GM19099 (cell line): ENCODE data around the gene SDC4.

Experiments used
- POLR2A ChIP-seq: IDR thresholded peaks from 3 replicates; pipeline ENCODE4 v1.6.1; 2011; ENCODE audit warnings: low read depth; ENCODE audit not compliant: insufficient read length; ENCODE audit errors: extremely low read depth

Gene SDC4

DNA sequence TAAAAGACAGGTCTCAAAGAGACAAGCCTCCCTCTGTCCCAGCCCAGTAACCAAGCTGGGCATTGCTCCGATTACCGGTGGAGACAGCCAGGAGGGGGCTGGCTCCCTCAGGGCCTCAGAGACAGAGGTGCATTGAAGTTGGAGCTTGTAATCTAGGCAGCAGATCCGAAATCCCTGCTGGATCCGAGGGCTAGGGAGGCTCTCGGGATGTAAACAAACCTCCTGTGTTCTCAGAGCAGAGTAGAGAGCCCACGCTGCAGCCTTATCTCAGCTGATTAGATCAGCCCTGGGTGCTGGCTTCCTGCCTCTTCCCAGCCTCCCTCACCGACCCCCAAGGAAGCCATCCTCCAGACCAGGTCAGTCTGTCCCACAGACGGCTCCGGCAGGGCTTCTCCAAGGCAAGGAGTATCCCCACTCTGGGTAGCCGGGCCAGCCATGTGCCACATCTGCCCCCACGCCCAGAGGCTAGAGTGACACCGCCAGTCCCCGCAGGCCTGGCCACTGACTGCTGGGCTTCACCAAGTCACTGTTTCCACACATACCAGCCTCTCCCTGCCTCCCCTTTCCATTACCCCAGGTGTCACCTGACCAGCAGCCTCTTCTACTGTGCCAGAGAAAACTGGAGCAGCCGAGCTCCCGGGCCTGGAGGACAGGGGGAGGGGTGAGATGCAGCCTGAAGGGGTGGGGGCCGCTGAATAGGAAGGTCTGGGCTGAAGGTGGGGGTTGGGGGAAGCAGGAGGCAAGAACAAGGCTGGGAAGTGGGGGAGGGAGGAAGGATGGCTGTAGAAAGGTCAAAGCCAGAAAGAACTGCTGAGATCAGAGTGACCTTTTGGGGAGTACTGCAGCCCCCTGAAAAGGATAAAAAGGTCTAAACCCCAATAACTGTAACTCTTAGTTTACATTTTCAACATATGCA lies 6.0 kb downstream of the SDC4 start:
- no peak for TF ChIP-seq POLR2A

DNA sequence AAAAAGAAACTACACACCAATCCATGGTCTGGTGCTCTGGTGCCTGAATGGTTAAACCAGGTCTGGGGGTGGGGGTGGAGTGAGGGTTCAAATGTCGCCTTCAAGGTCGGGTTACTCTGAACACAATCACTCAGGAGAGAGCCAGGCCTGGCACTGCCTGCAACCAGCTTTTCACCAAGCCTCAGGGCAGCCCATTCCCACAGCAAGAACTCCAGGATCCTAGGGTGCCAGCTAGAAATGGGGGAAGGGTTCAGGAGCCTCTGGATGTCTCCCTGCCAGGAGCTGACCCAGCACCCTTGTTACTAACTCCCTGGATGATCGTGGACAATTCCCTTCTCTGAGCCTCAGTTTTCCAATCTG lies 6.7 kb downstream of the SDC4 start:
- TF ChIP-seq POLR2A = no peak

DNA sequence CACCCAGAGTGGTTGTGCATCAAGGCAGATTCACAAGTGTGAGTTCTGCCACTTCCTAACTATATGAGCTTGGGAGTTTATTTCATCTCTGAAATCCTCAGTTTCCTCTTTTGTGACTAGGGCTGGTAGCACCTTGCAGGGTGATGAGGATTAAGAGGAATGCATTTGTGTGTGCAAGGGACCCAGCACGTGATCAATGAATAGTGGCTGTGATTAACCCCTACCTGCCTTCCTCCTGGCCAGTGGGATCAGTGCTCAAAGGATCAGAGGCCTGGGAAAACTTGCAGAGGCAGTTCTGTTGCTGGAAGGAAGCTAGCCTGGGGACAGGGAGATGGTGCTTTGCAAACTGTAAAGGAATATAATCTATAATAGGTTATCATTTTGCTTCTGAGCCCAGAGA lies 7.3 kb downstream of the SDC4 start:
- no peak for TF ChIP-seq POLR2A

DNA sequence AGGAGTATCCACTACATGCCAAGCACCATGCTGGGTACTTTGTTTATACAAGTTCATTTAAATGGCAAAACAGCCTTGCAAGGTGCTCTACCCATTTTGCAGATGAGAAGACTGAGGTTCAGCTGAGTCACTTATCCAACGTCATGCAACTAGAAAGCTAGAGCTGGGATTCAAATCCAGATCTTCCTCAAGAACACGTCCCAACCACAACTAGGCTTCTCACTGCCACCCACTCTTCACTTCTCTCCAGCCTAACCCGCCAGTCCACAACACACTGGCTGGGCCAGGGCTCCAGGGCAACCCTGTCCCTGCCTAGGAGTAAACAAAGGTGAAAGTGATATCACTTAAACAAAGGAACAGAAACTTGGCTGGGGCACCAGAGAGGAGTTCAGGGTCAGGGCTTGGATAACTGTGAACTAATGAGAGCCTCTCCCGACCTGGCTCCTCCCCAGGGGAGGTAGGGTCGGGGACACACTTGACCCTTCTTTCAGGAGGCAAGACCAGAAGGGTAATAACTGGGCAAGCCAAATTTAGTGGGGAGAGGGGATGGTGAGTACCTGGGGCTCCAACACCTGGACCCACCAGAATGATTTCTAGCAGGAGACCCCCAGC lies 7.9 kb downstream of the SDC4 start:
- no peak for TF ChIP-seq POLR2A

DNA sequence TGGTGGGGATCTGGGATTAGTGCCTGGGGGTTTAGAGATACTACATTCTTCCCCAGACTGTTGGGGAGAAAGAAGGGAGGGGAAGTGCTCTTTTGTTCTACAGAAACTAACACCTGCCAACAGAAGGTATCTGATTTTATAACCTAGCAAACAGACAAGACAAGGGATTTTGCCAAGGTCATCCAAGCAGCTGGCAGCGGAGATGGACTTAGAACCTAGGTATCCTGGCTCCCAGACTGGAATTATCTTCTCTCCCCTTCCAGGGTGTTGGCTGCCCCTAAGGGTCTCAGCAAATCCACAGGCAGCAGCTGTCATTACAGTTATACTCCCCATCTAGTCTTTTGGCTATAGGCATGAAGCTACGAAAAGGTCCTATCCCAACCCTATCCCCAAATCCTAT lies 8.4 kb downstream of the SDC4 start:
- TF ChIP-seq POLR2A = no peak

DNA sequence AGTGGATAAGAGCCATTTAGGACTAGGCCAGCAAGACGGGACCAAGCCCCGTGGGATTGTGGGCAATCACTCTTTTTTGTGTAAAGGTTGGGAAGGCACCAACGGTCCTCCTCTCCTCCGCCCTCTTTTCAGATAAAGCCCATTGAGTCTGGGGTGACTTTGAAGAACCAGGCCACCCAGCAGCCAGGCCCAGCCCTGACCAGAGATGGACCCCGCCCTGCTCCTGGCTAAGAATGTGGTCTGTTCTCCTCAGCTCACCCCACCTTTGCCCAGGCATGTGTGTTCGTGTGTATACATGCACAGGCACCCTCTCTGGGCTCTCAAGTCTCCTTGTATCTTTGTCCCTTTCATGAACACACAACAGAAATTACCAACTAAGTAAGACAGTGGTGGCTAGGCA lies 9.1 kb downstream of the SDC4 start:
- TF ChIP-seq POLR2A = no peak

DNA sequence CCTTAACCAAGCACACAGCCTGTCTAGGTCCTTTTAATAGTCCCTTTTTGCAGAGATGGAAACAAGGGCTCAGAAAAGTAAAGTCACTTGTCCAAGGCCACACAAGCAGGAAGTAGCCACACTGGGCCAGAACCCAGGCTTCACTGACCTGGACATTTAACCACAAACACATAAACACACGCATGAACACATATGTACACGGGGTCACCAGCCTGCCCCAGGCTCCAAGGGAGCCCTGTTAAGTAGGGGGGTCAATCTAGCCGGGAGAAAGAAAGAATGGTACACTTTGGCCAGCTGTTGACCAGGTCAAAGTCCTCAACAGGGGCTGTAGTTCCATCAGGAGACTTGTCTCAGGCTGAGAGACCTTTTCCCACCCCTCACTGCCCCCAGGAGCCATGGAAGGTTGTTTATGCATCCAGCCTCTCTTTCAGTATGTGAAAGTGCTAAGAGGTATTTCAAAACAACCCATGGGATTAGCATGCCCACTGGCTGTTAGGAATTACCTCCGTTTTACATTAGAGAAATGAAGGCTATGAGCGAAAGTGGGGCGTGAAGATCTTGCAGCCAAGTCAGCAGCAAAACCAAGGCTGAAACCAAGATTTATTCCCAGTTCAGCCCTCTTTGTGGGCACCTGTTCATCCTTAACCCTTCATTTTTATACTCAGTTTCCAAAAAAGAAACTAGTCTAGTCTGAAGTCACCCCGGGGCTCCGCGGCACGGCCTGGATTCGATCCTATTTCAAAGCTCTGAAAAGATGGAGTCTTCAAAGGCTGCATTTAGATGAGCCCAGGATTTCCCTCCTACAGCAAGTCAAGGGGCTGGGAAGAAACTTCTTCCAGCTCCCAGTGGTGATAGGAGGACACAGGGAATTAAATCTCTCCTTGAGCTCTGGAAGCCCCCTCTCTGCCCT lies 9.8 kb downstream of the SDC4 start:
- no peak for TF ChIP-seq POLR2A

DNA sequence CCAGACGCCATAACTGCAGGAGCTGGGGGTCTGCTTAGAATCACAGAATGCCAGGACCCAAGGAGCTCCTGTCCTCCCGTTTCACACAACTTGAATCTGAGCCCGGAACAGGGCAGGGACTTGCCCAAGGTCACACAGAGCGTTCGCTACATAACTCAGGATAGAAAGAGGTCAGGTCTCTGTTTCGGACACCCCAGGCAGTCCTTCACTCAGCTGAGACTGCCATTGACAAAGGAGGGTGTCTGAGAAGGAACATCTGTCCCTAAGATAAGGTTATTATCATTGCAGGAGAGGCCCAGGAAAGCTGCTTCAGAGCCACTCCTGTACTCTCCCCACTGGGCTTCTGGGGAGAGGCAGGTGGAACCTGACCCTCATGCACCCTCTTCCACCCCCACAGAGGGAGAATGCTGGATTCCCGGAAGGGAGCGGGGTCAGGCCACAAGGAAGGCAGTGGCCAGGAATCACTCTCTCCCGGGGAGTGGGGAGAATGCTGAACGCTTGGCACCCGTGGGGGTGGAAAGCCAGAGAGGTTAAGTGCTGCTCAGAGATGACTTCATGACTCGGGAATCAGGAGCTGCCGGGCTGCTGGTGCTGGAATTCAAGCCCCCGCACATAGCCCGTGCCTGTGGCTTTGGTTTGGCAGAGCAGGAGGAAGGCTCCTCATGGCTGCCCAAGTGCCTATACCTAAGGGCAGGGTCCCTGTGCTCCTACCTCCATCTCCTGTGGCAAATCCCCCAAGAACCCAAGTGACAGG lies 10.7 kb downstream of the SDC4 start:
- TF ChIP-seq POLR2A = no peak

DNA sequence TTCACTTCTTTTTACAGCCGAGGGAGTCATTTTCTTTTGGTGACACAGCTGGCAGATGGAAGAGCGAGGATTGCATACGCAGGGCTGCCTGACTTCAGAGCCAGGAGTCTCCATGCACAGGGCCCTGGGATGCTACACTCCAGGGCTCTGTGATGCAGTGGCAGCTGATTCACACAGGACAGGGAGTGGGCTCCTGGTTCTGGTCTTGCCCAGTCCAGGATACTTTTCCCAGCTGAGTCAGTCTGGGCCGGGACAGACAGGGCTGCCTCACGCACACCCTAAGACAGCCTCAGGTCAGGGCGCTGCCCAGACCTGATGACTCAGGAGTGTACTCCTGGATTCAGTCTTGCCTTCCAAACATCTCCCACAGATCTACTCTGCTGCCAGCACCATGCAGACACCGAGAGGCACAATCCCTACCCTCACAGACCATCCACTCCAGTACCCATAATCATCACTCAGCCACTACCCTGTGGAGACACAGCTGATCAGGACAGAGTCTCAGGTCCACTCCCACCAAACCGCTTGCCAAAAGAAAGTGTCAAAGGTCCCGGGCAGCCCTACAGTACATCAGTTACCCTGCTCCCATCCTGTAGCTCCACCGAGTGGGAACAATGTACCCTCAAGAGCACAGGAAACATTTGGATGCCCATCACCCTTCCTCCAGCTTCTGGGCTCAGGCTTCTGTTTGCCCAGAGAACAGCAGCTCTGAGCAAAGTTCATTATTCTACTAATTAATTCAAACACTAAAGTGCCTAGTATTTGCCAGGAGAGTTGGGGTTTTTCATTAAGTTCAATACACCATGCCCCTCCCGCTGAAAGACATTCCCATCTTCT lies 11.5 kb downstream of the SDC4 start:
- TF ChIP-seq POLR2A = no peak

DNA sequence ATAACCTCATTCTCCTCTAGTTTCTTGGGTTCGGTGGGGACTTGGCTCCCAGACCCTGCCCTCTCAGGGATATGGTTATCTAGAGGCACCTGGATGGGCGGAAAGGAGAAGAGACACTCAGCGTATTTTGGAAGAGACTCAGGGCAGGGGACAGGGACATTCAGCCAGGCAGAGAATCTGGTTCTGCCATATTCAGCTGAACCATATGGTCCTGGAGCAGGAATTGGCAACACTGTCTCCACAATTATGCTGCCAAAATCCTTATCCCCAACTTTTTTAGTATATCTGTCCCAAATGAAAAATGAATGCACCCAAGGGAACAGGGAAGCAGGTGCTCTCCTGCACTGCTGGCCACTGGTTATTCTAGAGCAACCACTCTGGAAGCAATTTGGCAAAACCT lies 17.7 kb downstream of the SDC4 start:
- TF ChIP-seq POLR2A = no peak

DNA sequence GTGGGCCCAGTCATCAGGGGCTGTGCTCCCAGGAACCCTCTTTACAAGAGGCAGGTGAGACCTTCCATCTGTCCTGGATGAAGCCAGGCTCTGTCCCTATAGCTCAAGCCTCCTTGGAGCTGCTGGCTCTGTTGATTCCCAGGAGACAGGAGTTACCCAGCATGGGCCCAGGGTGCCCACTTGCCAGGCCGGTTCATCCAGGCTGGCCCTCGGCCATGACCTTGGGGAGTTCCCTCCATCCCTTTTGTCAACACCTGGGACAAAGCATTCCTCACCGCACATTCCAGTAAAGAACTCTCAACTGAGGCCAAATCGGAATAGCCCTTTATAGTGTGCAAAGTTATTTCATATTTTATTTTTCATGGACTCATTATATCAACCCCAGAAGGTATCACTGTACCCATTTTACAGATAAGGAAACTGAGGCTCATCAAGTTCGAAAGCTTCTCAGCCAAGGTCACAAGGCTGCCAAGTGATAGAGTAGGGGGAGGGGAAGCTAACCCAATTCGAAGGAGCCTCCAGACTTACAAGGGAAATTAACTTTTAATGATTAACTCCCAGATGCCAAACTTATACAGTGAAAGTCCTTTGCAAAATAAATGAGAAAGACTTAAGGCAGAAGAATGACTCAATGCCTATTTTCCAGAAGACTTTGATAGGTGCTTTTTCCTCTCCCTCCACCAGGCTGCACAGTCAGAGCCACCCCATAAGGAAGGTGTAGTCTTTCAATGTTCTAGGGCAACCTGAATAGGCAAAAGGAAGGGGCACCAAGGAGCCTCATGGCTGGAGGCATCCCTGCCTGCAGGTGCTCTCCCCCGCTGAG lies 18.5 kb downstream of the SDC4 start:
- no peak for TF ChIP-seq POLR2A

DNA sequence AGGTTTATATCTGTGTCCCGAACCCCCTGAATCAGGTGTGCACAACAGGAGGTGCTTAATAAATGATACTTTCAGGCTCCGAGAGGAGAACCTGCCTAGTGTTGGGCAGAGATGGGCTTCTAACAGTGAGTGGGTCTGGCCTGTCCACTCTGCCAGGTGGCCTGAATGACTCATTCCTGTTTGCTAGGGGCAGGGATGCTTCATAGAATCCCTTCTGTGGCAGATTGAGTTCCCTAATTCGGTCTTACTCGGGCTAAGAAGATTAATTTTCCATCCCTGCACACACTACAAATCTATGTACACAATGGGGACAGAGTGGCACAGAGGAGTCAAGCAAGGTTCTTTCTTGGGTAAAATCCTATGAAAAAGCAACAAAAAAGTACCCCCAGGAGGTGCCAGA lies 19.8 kb downstream of the SDC4 start:
- TF ChIP-seq POLR2A = no peak

DNA sequence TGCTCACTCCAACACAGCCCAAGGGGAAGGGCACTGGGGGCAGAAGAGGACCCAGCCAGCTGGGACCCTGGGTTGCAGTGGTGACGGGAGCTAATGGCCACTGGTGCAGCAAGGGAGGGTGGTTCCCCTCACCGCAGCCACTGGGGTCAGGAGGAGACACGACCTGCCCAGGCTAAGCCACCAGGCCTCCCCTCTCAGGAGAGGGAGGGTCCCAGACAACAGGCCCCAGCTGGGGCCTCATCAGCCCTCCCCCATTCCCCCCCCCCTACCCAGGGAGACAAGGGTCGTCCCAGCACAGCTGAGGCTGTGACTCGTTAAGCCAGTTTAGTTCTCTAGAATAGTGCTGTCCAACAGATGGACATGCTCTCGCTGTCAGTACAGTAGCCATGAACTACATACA lies 22.9 kb downstream of the SDC4 start:
- TF ChIP-seq POLR2A = no peak
